HepG2 (cell line): ENCODE results near the gene NSMCE4A. TPM values are rescaled to one million over a fixed set of nuclear protein-coding genes. Genes with fewer than 3 reads are reported as not detected.

Source experiments
- CEBPB ChIP-seq: IDR thresholded peaks from 2 replicates; pipeline ENCODE4 v1.6.1; 2011; ENCODE audit warnings: low read depth, low read length, improper control_type of control experiment, borderline replicate concordance
- CHCHD3 ChIP-seq: sonication (generic); formaldehyde crosslinking; IDR thresholded peaks from 2 replicates; pipeline ENCODE4 v1.8.0; 2022; ENCODE audit warnings: mild to moderate bottlenecking, missing genetic modification reagents, moderate library complexity
- GLI4 ChIP-seq: sonication (generic); formaldehyde crosslinking; IDR thresholded peaks from 2 replicates; pipeline ENCODE4 v1.5.1; 2020; ENCODE audit warnings: missing genetic modification reagents, mild to moderate bottlenecking, moderate library complexity, borderline replicate concordance
- GLMP ChIP-seq: sonication (generic); formaldehyde crosslinking; IDR thresholded peaks from 2 replicates; pipeline ENCODE4 v1.9.0; 2021; ENCODE audit warnings: missing genetic modification reagents, mild to moderate bottlenecking, borderline replicate concordance
- HOXA5 ChIP-seq: sonication (generic); formaldehyde crosslinking; IDR thresholded peaks from 2 replicates; pipeline ENCODE4 v1.4.0; 2020; ENCODE audit warnings: missing genetic modification reagents
- KLF13 ChIP-seq: sonication (generic); formaldehyde crosslinking; IDR thresholded peaks from 2 replicates; pipeline ENCODE4 v1.4.0; 2020; ENCODE audit warnings: mild to moderate bottlenecking, missing genetic modification reagents
- NONO ChIP-seq, 2 experiments: fragments of 450-650 bp in 1 of 2; sonication (generic) in 1 of 2; formaldehyde crosslinking in 1 of 2; IDR thresholded peaks in 1 of 2; conservative IDR thresholded peaks in 1 of 2; 2 replicates each; pipeline versions ENCODE4 v1.6.1 to v1.8.0; 2017 to 2022; ENCODE audit warnings: mild to moderate bottlenecking in 1 of 2, missing genetic modification reagents in 1 of 2, moderate library complexity in 1 of 2
- PHB2 ChIP-seq: fragments of 450-650 bp; IDR thresholded peaks from 2 replicates; pipeline ENCODE4 v1.6.1; 2018; ENCODE audit not compliant: partially characterized antibody
- POGZ ChIP-seq: sonication (generic); formaldehyde crosslinking; IDR thresholded peaks from 2 replicates; pipeline ENCODE4 v1.4.0; 2020; ENCODE audit warnings: mild to moderate bottlenecking, missing genetic modification reagents
- POLR2AphosphoS5 ChIP-seq: IDR thresholded peaks from 2 replicates; pipeline ENCODE4 v1.6.1; 2012; ENCODE audit warnings: low read depth, low read length
- POLR2G ChIP-seq: fragments of 200-400 bp; formaldehyde crosslinking; IDR thresholded peaks from 2 replicates; pipeline ENCODE4 v1.6.1; 2018; ENCODE audit warnings: mild to moderate bottlenecking, low read depth, low read length, moderate library complexity
- RFX3 ChIP-seq: IDR thresholded peaks from 2 replicates; pipeline ENCODE4 v1.6.1; 2016; ENCODE audit warnings: missing biosample characterization, missing genetic modification reagents
- RXRB ChIP-seq: IDR thresholded peaks from 2 replicates; pipeline ENCODE4 v1.6.1; 2016; ENCODE audit warnings: borderline replicate concordance, missing genetic modification reagents, missing compliant biosample characterization
- SALL1 ChIP-seq: sonication (generic); formaldehyde crosslinking; IDR thresholded peaks from 2 replicates; pipeline ENCODE4 v1.8.0; 2022; ENCODE audit warnings: mild to moderate bottlenecking, missing genetic modification reagents
- SETDB1 ChIP-seq: sonication (generic); formaldehyde crosslinking; IDR thresholded peaks from 2 replicates; pipeline ENCODE4 v1.5.1; 2020; ENCODE audit warnings: missing genetic modification reagents, mild to moderate bottlenecking, borderline replicate concordance
- TARDBP ChIP-seq: sonication (generic); formaldehyde crosslinking; IDR thresholded peaks from 2 replicates; pipeline ENCODE4 v1.8.0; 2022; ENCODE audit warnings: mild to moderate bottlenecking, missing genetic modification reagents
- TGIF2 ChIP-seq: IDR thresholded peaks from 2 replicates; pipeline ENCODE4 v1.6.1; 2016; ENCODE audit warnings: control low read depth, missing compliant biosample characterization
- ZFX ChIP-seq: sonication (generic); formaldehyde crosslinking; IDR thresholded peaks from 2 replicates; pipeline ENCODE4 v1.4.0; 2020; ENCODE audit warnings: mild to moderate bottlenecking, low read depth, missing genetic modification reagents, moderate library complexity
- ZMYM4 ChIP-seq: sonication (generic); formaldehyde crosslinking; IDR thresholded peaks from 2 replicates; pipeline ENCODE4 v1.8.1; 2023; ENCODE audit warnings: mild to moderate bottlenecking, missing genetic modification reagents
- ZNF251 ChIP-seq: sonication (generic); formaldehyde crosslinking; IDR thresholded peaks from 2 replicates; pipeline ENCODE4 v1.9.0; 2021; ENCODE audit warnings: mild to moderate bottlenecking, missing genetic modification reagents
- ZNF329 ChIP-seq: sonication (generic); formaldehyde crosslinking; IDR thresholded peaks from 2 replicates; pipeline ENCODE4 v1.9.0; 2021; ENCODE audit warnings: low read depth, mild to moderate bottlenecking, missing genetic modification reagents
- ZNF446 ChIP-seq: sonication (generic); formaldehyde crosslinking; IDR thresholded peaks from 2 replicates; pipeline ENCODE4 v1.5.0; 2020; ENCODE audit warnings: mild to moderate bottlenecking, missing genetic modification reagents
- ZNF629 ChIP-seq: sonication (generic); formaldehyde crosslinking; conservative IDR thresholded peaks from 2 replicates; pipeline ENCODE4 v1.5.0; 2020; ENCODE audit warnings: missing genetic modification reagents
- ZNF777 ChIP-seq: sonication (generic); formaldehyde crosslinking; IDR thresholded peaks from 2 replicates; pipeline ENCODE4 v1.4.0; 2020; ENCODE audit warnings: missing genetic modification reagents
- ZNF883 ChIP-seq: sonication (generic); formaldehyde crosslinking; IDR thresholded peaks from 2 replicates; pipeline ENCODE4 v1.5.1; 2020; ENCODE audit warnings: mild to moderate bottlenecking, missing genetic modification reagents; ENCODE audit errors: not compliant biosample characterization
- ZZZ3 ChIP-seq: sonication (generic); formaldehyde crosslinking; IDR thresholded peaks from 2 replicates; pipeline ENCODE4 v1.4.0; 2020; ENCODE audit warnings: missing genetic modification reagents, mild to moderate bottlenecking, borderline replicate concordance
- polyA plus RNA-seq, 8 experiments: library from polyadenylated mRNA; depleted of rRNA in 3 of 8; stranded (reverse) in 7 of 8; unstranded in 1 of 8; fragments of >200 nt; fragmentation: Illumina TruSeq in 4 of 8; extraction: Trizol in 4 of 8; gene quantifications; 2 replicates each; pipeline versions ENCODE4 v1.2.1 to v1.2.3, GENCODE V29; 2011 to 2016; ENCODE audit warnings: low read depth in 4 of 8, missing spikeins in 1 of 8, mixed read lengths in 1 of 8; ENCODE audit not compliant: insufficient read depth in 1 of 8
- total RNA-seq, 5 experiments: library from RNA; depleted of rRNA; stranded (reverse); fragments of >200 nt; fragmentation: Illumina TruSeq; extraction: Trizol; gene quantifications; 2 replicates each; pipeline ENCODE4 v1.2.3, GENCODE V29; 2016; ENCODE audit warnings: low read depth in 1 of 5
- TF ChIP-seq, protein P1 (sequence below): sonication (generic); formaldehyde crosslinking; IDR thresholded peaks from 2 replicates; pipeline ENCODE4 v1.5.0; 2020; ENCODE audit warnings: mild to moderate bottlenecking, missing genetic modification reagents, borderline replicate concordance
- TF ChIP-seq, protein P2 (sequence below): sonication (generic); formaldehyde crosslinking; IDR thresholded peaks from 2 replicates; pipeline ENCODE4 v1.4.0; 2020; ENCODE audit warnings: mild to moderate bottlenecking, missing genetic modification reagents

Gene NSMCE4A
- total and polyA plus RNA-seq, 2 of the 13 experiments (the other 11 are each of a cell fraction or from before 2014, with no cell fraction given), result 61.1 to 91.6 TPM

DNA sequence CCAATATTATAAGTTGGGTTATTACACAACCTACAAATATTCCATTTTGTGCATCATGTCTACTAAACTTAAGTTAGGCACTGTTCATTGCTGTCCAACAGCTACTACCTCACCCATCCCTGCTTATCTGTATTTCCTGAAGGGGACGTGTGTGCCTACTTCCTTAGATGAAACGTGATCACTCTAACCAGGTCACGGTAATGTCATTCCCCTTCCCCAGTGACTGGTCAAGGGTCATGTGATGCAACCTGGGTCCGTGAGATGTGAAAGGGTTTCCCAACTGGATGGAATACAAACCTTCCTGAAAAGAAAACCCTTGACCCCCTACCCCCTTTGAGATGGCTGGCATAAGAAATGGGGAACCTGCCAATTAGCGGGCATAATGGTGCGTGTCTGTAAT lies 1.6 kb upstream of the NSMCE4A start (continued):
- TF ChIP-seq KLF13 (CRISPR knock-in tag) (no peak), ZNF329 (CRISPR knock-in tag) (no peak), GLMP (CRISPR knock-in tag) (no peak), RFX3 (no peak), SETDB1 (CRISPR knock-in tag) (no peak), CHCHD3 (CRISPR knock-in tag) (no peak), POLR2G (no peak), ZZZ3 (CRISPR knock-in tag) (no peak), HOXA5 (CRISPR knock-in tag) (no peak), TARDBP (CRISPR knock-in tag) (no peak), ZNF883 (CRISPR knock-in tag) (no peak), TGIF2 (CRISPR knock-in tag) (no peak), GLI4 (CRISPR knock-in tag) (no peak), ZFX (CRISPR knock-in tag) (no peak), POLR2AphosphoS5 (no peak), ZNF777 (CRISPR knock-in tag) (no peak), NONO (IDR thresholded peaks at IDR 0.05) (no peak), NONO (CRISPR knock-in tag; conservative IDR thresholded peaks at IDR 0.05) (no peak), SALL1 (CRISPR knock-in tag) (no peak), CEBPB (peak; percentile 81), ZNF251 (no peak), ZNF446 (no peak), ZMYM4 (CRISPR knock-in tag) (peak; percentile 71), ZNF629 (CRISPR knock-in tag) (no peak), POGZ (no peak), RXRB (CRISPR knock-in tag) (peak; percentile 21; the same call in 1 of the 2 replicates), PHB2 (no peak)
- TF ChIP-seq, protein P1, sequence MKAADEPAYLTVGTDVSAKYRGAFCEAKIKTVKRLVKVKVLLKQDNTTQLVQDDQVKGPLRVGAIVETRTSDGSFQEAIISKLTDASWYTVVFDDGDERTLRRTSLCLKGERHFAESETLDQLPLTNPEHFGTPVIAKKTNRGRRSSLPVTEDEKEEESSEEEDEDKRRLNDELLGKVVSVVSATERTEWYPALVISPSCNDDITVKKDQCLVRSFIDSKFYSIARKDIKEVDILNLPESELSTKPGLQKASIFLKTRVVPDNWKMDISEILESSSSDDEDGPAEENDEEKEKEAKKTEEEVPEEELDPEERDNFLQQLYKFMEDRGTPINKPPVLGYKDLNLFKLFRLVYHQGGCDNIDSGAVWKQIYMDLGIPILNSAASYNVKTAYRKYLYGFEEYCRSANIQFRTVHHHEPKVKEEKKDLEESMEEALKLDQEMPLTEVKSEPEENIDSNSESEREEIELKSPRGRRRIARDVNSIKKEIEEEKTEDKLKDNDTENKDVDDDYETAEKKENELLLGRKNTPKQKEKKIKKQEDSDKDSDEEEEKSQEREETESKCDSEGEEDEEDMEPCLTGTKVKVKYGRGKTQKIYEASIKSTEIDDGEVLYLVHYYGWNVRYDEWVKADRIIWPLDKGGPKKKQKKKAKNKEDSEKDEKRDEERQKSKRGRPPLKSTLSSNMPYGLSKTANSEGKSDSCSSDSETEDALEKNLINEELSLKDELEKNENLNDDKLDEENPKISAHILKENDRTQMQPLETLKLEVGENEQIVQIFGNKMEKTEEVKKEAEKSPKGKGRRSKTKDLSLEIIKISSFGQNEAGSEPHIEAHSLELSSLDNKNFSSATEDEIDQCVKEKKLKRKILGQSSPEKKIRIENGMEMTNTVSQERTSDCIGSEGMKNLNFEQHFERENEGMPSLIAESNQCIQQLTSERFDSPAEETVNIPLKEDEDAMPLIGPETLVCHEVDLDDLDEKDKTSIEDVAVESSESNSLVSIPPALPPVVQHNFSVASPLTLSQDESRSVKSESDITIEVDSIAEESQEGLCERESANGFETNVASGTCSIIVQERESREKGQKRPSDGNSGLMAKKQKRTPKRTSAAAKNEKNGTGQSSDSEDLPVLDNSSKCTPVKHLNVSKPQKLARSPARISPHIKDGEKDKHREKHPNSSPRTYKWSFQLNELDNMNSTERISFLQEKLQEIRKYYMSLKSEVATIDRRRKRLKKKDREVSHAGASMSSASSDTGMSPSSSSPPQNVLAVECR, result no peak
- TF ChIP-seq, protein P2, sequence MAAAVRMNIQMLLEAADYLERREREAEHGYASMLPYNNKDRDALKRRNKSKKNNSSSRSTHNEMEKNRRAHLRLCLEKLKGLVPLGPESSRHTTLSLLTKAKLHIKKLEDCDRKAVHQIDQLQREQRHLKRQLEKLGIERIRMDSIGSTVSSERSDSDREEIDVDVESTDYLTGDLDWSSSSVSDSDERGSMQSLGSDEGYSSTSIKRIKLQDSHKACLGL (CRISPR knock-in tag), result no peak
